Upper lobe of left lung (tissue), 4 donors: Measurements from ENCODE around the gene SYT6.

Experiments used
- CTCF ChIP-seq, 6 experiments: fragments of 450-650 bp in 4 of 6; fragments of 200-600 bp in 2 of 6; sonication (generic) in 2 of 6; IDR thresholded peaks; one replicate each; pipeline ENCODE4 v1.5.1; 2016 to 2019; ENCODE audit warnings: antibody characterized with exemption in 6 of 6
- POLR2A ChIP-seq, 4 donors: fragments of 450-650 bp; IDR thresholded peaks; one replicate each; pipeline ENCODE4 v1.5.1; 2016 to 2017; ENCODE audit warnings: antibody characterized with exemption in 4 of 4, mild to moderate bottlenecking in 2 of 4
- POLR2AphosphoS5 ChIP-seq, 2 donors: sonication (generic); formaldehyde crosslinking; IDR thresholded peaks; one replicate each; pipeline ENCODE4 v1.5.1; 2017; ENCODE audit warnings: antibody characterized with exemption in 2 of 2

GRCh38 chr1:114131526-114132220, 22.0 kb downstream of the SYT6 start:
- no peak for TF ChIP-seq POLR2AphosphoS5 (IDR thresholded peaks at IDR 0.05)
- no peak for TF ChIP-seq CTCF (IDR thresholded peaks at IDR 0.05)
- TF ChIP-seq POLR2A (IDR thresholded peaks at IDR 0.05) = no peak
